ENCODE data around the gene CTU2.

DNA sequence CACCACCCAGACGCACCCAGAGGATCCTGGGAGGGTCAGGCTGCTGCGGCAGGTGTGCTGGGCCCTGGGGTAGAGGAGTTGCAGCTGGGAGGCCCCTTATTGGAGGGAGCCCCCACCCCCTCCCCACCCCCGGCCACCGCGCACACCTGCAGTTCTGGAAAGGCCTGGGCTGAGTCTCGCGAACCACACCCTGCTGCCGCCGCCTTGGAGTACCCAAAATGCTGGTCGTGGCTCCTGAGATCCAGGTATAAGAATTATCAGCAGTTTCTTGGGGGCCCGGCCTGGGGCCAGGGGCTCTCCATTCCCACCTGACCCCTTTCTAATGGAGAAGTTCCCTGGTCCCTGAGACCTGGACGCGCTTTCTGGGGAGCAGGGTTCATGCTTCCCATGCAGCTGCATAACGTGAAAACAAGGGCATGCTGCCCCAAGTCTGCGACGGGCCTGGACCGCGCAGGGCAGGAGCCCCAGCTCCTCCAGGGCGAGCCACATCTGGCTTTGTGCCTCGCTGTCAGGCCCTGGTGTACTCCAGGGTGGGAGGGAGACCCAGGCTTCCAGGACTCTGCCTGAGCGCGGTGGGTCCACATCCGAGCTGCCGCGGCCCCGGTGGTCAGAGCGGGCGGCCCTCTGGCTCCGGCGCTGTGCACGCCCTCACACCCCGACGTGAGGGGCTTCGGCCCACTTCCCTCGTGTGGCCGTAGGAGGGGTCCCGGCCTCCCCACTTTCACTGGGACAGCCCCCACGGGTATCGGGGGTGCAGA is 12.7 kb upstream of the CTU2 start:
- TF ChIP-seq, protein P1, sequence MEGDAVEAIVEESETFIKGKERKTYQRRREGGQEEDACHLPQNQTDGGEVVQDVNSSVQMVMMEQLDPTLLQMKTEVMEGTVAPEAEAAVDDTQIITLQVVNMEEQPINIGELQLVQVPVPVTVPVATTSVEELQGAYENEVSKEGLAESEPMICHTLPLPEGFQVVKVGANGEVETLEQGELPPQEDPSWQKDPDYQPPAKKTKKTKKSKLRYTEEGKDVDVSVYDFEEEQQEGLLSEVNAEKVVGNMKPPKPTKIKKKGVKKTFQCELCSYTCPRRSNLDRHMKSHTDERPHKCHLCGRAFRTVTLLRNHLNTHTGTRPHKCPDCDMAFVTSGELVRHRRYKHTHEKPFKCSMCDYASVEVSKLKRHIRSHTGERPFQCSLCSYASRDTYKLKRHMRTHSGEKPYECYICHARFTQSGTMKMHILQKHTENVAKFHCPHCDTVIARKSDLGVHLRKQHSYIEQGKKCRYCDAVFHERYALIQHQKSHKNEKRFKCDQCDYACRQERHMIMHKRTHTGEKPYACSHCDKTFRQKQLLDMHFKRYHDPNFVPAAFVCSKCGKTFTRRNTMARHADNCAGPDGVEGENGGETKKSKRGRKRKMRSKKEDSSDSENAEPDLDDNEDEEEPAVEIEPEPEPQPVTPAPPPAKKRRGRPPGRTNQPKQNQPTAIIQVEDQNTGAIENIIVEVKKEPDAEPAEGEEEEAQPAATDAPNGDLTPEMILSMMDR (IDR thresholded peaks at IDR 0.05; ENCODE audit: insufficient read depth, low read depth, low read length) = no peak
- no peak for TF ChIP-seq EZH2 (IDR thresholded peaks at IDR 0.05; ENCODE audit: insufficient read depth, low read length)

All from astrocyte (in vitro differentiated cells and primary cell).